K562 (cell line): ENCODE results near the gene CHRM4. TPM values are rescaled to one million over a fixed set of nuclear protein-coding genes. Genes with fewer than 3 reads are reported as not detected.
A peak's percentile ranks its signal among the peaks of the same experiment; 100 is the strongest.

ENCODE experiments used
- DMBX1 ChIP-seq: fragments of 250-450 bp; sonication (Bioruptor Pico); IDR thresholded peaks from 2 replicates; pipeline ENCODE4 v1.8.0; 2022; ENCODE audit warnings: inconsistent platforms, mild to moderate bottlenecking, moderate library complexity, borderline replicate concordance
- EP400 ChIP-seq: fragments of 450-650 bp; IDR thresholded peaks from 2 replicates; pipeline ENCODE4 v1.6.1; 2017; ENCODE audit warnings: antibody characterized with exemption, mild to moderate bottlenecking, moderate library complexity
- HDGF ChIP-seq: fragments of 450-650 bp; IDR thresholded peaks from 2 replicates; pipeline ENCODE4 v1.6.1; 2016
- KAT8 ChIP-seq: fragments of 450-650 bp; IDR thresholded peaks from 2 replicates; pipeline ENCODE4 v1.6.1; 2016; ENCODE audit warnings: low read depth, mild to moderate bottlenecking
- KDM5B ChIP-seq: fragments of 200-600 bp; sonication (generic); IDR thresholded peaks from 2 replicates; pipeline ENCODE4 v1.6.1; 2012; ENCODE audit warnings: low read depth, mild to moderate bottlenecking, moderate library complexity, low read length, control low read depth, inconsistent platforms; ENCODE audit not compliant: insufficient replicate concordance
- MAFF ChIP-seq: IDR thresholded peaks from 2 replicates; pipeline ENCODE4 v1.6.1; 2012; ENCODE audit warnings: low read length, improper control_type of control experiment
- MEF2A ChIP-seq: IDR thresholded peaks from 2 replicates; pipeline ENCODE4 v1.6.1; 2011; ENCODE audit warnings: low read depth, mild to moderate bottlenecking, low read length, moderate library complexity; ENCODE audit not compliant: control insufficient read depth
- NCOA2 ChIP-seq, 2 experiments: fragments of 450-650 bp; IDR thresholded peaks; 2 replicates each; pipeline ENCODE4 v1.6.1; 2018; ENCODE audit warnings: mild to moderate bottlenecking in 2 of 2, moderate library complexity in 1 of 2; ENCODE audit not compliant: partially characterized antibody in 2 of 2
- PYGO2 ChIP-seq: fragments of 450-650 bp; IDR thresholded peaks from 2 replicates; pipeline ENCODE4 v1.6.1; 2016; ENCODE audit warnings: mild to moderate bottlenecking, missing genetic modification characterization, moderate library complexity, missing compliant biosample characterization
- TAF9B ChIP-seq: fragments of 450-650 bp; IDR thresholded peaks from 2 replicates; pipeline ENCODE4 v1.6.1; 2018; ENCODE audit warnings: mild to moderate bottlenecking; ENCODE audit not compliant: partially characterized antibody
- U2AF1 ChIP-seq: fragments of 200-400 bp; formaldehyde crosslinking; optimal IDR thresholded peaks from 2 replicates; pipeline ENCODE3; 2017; ENCODE audit warnings: mild to moderate bottlenecking, low read depth, low read length, moderate library complexity
- WHSC1 ChIP-seq: IDR thresholded peaks from one replicate; pipeline ENCODE4 v1.6.1; 2012; ENCODE audit warnings: low read length, control low read depth, inconsistent platforms
- XRCC4 ChIP-seq: IDR thresholded peaks from one replicate; pipeline ENCODE4 v1.6.1; 2011; ENCODE audit not compliant: insufficient read depth, insufficient read length; ENCODE audit errors: extremely low read depth
- ZNF217 ChIP-seq: sonication (generic); formaldehyde crosslinking; IDR thresholded peaks from 2 replicates; pipeline ENCODE4 v1.8.0; 2022; ENCODE audit warnings: mild to moderate bottlenecking, missing genetic modification reagents
- ZNF57 ChIP-seq: fragments of 450-650 bp; formaldehyde crosslinking; IDR thresholded peaks from 2 replicates; pipeline ENCODE4 v1.4.0; 2020; ENCODE audit warnings: mild to moderate bottlenecking, moderate library complexity
- polyA plus RNA-seq, 8 experiments: library from polyadenylated mRNA; depleted of rRNA in 4 of 8; stranded (reverse) in 5 of 8; unstranded in 3 of 8; fragments of >200 nt; fragmentation: Nextera tagmentation in 2 of 8; fragmentation: Illumina TruSeq in 1 of 8; extraction: Ambion mirVana in 2 of 8; extraction: Trizol in 1 of 8; gene quantifications; 2 replicates each; pipeline versions ENCODE4 v1.2.1 to v1.2.3, GENCODE V29; 2011 to 2014; ENCODE audit warnings: inconsistent platforms in 1 of 8, missing spikeins in 1 of 8
- total RNA-seq, 7 experiments: library from RNA; depleted of rRNA in 6 of 7; stranded (reverse); fragments of >200 nt in 6 of 7; fragmentation: Illumina TruSeq in 2 of 7; extraction: Trizol in 2 of 7; gene quantifications; 2 replicates each; pipeline versions ENCODE4 v1.2.1 to v1.2.3, GENCODE V29; 2011 to 2021; ENCODE audit warnings: low replicate concordance in 1 of 7
- TF ChIP-seq, protein P1 (sequence below): fragments of 450-650 bp; formaldehyde crosslinking; IDR thresholded peaks from 2 replicates; pipeline ENCODE4 v1.4.0; 2020; ENCODE audit warnings: mild to moderate bottlenecking, mixed read lengths
- TF ChIP-seq, protein P2 (sequence below): fragments of 250-450 bp; sonication (Bioruptor Pico); IDR thresholded peaks from 2 replicates; pipeline ENCODE4 v1.8.0; 2021; ENCODE audit warnings: moderate library complexity, mild to moderate bottlenecking, inconsistent platforms

CHRM4 gene
- total and polyA plus RNA-seq, 9 of the 15 experiments (the other 6 are each of a cell fraction or from before 2014, with no cell fraction given) = 0.22 to 1.3 (median 0.40) TPM; not detected in 2

DNA sequence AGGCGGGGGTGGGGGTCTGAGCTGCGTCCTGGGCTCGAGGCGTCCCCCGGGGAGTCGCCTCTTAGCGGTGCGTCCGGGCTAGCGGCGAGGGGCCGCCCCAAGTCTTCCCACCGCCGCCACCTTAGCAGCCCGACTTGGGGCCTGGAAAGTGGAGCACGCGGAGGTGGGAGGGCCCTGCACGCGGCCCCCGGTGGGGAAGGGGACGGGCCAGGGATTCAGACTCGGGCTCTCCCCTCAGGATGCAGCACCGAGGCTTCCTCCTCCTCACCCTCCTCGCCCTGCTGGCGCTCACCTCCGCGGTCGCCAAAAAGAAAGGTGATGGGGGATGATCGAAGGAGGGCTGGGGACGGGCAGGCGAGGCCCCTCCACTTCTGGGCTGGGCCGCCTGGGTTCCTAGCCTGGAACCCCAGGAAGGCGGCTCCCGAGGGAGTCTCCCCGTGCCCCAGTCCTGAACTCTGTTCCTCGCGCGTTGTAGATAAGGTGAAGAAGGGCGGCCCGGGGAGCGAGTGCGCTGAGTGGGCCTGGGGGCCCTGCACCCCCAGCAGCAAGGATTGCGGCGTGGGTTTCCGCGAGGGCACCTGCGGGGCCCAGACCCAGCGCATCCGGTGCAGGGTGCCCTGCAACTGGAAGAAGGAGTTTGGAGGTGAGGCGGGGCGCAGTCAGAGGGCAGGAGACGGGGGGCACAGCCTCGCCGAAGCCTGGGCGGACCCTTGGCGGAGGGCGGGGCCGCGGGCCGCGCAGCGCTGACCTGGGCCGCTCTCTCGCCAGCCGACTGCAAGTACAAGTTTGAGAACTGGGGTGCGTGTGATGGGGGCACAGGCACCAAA lies 9.5 kb downstream of the CHRM4 start (continued):
- TF ChIP-seq HDGF = no peak
- no peak for TF ChIP-seq WHSC1
- TF ChIP-seq ZNF217 (CRISPR knock-in tag) = no peak
- TF ChIP-seq XRCC4 = no peak
- TF ChIP-seq KAT8 = no peak
- TF ChIP-seq ZNF57 (CRISPR knock-in tag) = no peak
- no peak for TF ChIP-seq MEF2A
- TF ChIP-seq PYGO2 (tag) = no peak
- TF ChIP-seq DMBX1 (CRISPR knock-in tag) = no peak
- TF ChIP-seq TAF9B = no peak
- TF ChIP-seq EP400 = peak; percentile 70; the same call in 1 of the 2 replicates
- peak; percentile 56 for TF ChIP-seq KDM5B
- no peak for TF ChIP-seq U2AF1
- TF ChIP-seq NCOA2 (IDR thresholded peaks at IDR 0.05; ENCODE audit: partially characterized antibody in 2 of 2) = no peak
- no peak for TF ChIP-seq MAFF
- TF ChIP-seq, protein P1, sequence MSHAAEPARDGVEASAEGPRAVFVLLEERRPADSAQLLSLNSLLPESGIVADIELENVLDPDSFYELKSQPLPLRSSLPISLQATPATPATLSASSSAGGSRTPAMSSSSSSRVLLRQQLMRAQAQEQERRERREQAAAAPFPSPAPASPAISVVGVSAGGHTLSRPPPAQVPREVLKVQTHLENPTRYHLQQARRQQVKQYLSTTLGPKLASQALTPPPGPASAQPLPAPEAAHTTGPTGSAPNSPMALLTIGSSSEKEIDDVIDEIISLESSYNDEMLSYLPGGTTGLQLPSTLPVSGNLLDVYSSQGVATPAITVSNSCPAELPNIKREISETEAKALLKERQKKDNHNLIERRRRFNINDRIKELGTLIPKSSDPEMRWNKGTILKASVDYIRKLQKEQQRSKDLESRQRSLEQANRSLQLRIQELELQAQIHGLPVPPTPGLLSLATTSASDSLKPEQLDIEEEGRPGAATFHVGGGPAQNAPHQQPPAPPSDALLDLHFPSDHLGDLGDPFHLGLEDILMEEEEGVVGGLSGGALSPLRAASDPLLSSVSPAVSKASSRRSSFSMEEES (CRISPR knock-in tag) = no peak
- TF ChIP-seq, protein P2, sequence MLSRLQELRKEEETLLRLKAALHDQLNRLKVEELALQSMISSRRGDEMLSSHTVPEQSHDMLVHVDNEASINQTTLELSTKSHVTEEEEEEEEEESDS = no peak
